Duodenal mucosa (tissue), 2 donors: ENCODE measurements around the gene EID2.

Experiments used
- H3K27ac ChIP-seq: one replicate; pipeline ENCODE4 v1.7.0; 2013; ENCODE audit warnings: low read depth, low read length
- H3K27me3 ChIP-seq, 2 donors: one replicate each; pipeline ENCODE4 v1.7.0; 2013; ENCODE audit warnings: low read length in 2 of 2, control low read depth in 1 of 2; ENCODE audit not compliant: insufficient read depth in 2 of 2, control insufficient read depth in 1 of 2
- H3K36me3 ChIP-seq, 2 donors: one replicate each; pipeline ENCODE4 v1.7.0; 2013; ENCODE audit warnings: low read length in 2 of 2, control low read depth in 1 of 2; ENCODE audit not compliant: insufficient read depth in 2 of 2, control insufficient read depth in 1 of 2
- H3K4me1 ChIP-seq, 2 donors: one replicate each; pipeline ENCODE4 v1.7.0; 2013; ENCODE audit warnings: low read length in 2 of 2, control low read depth in 1 of 2; ENCODE audit not compliant: insufficient read depth in 2 of 2, control insufficient read depth in 1 of 2
- H3K4me3 ChIP-seq, 2 donors: one replicate each; pipeline ENCODE4 v1.7.0; 2013; ENCODE audit warnings: low read length in 2 of 2, low read depth in 1 of 2
- H3K9ac ChIP-seq, 2 donors: one replicate each; pipeline ENCODE4 v1.7.0; 2013; ENCODE audit warnings: low read length in 2 of 2, low read depth in 1 of 2
- H3K9me3 ChIP-seq, 2 donors: one replicate each; pipeline ENCODE4 v1.7.0; 2013; ENCODE audit warnings: low read length in 2 of 2, control low read depth in 1 of 2; ENCODE audit not compliant: control insufficient read depth in 1 of 2

The EID2 gene

DNA sequence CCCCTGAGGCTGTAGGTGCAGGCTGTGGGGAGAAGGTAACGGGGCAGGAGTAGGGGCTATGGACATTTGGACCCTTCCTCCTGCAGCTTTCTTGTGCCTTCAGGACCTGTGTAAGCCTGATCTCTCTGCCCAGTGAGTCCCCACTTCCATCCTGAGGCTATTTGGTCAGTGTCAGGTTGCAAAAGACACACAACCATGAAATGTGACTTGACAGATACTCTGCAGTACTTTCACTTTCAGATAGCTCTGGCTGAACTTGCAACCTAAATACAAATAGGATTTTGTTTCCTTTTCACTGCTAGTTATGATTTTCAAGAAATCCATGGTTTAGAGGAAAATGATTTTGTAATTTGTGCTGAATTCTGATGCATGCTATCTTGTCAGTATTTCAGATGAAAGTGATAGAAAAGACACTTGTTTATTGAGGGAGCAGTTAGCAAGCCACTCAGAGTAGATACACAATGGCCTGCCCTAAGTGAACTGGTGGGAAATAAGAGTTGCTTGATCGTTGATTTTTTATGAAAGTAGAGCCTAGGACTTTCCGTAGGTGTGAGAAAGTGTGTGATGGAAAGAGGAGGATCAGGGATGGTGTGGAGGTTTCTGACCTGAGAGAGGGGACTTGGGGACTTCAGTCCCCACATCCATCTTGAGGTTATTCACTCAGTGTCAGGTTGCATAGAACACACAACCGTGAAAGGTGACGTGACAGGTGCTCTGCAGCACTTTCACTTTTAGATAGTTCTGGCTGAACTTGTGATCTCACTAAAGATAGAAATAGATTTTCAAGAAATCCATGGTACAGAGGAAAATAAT lies 18.1 kb upstream of the EID2 start:
- peak overlapping the region; percentile 30 to 32 for H3K4me3 ChIP-seq
- no peaks in the 10 kb centered on the region for H3K36me3 ChIP-seq
- peaks cover 8 to 17% of the 10 kb centered on the region in 2 donors for H3K4me1 ChIP-seq
- H3K27ac ChIP-seq = no peak overlapping the region
- no peaks in the 10 kb centered on the region for H3K9me3 ChIP-seq
- peaks cover 0 to 4% of the 10 kb centered on the region in 2 donors for H3K27me3 ChIP-seq
- no peak overlapping the region for H3K9ac ChIP-seq

DNA sequence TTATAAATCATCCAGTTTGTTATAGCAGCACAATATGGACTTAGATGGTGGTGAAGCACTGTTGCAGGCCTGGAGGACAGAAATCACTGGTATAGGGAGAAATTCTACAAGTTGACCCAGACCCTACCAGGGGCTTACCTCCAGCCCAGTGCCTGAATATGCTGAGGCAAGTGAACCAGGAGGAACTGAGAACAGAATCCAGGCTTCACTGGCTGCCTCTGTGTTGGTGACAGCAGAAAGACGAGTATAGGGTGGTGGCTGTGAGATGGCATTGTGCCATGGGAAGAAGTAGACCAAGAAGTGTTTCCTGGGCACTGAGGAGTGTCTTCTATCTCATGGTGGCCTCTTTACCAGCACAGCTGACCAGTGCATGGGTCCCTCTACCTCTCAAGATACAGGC lies 15.9 kb upstream of the EID2 start:
- H3K4me3 ChIP-seq = no peak overlapping the region
- no peaks in the 10 kb centered on the region for H3K36me3 ChIP-seq
- no peak overlapping the region for H3K9ac ChIP-seq
- no peak overlapping the region for H3K27ac ChIP-seq
- H3K27me3 ChIP-seq = peaks cover 0 to 4% of the 10 kb centered on the region in 2 donors
- H3K4me1 ChIP-seq = peaks cover 8 to 17% of the 10 kb centered on the region in 2 donors
- H3K9me3 ChIP-seq = no peaks in the 10 kb centered on the region

DNA sequence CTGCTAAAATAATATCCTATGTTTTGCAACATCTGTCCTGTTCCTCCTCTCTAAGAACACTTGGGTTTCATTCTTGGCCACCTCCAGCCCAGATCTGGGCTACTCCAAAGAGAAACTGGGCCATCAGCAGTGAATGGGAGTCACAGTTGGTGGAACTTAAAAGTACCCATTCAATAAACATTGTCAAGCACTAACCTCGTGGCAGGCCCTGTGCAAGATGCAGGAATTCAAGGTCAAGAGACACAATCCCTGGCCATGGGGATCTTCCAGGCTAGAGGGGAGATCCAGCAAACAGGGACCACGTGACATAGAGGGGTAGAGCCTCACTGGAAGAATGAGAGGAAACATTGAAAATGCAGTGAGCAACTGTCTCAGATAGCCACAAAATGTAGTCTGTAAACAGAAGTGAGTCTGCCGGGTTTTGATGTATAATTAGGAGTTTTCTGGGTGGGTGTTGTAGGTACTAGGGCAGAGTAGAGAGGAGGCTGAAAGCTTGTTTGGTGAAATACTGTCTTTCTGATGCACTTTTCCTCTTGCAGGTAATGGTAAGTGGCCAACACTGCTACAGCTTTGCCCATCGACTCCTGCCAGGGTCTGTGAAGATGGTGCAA lies 14.8 kb upstream of the EID2 start:
- no peak overlapping the region for H3K9ac ChIP-seq
- H3K4me1 ChIP-seq = peaks cover 8 to 17% of the 10 kb centered on the region in 2 donors
- H3K9me3 ChIP-seq = no peaks in the 10 kb centered on the region
- H3K4me3 ChIP-seq = no peak overlapping the region
- H3K27ac ChIP-seq = no peak overlapping the region
- no peaks in the 10 kb centered on the region for H3K36me3 ChIP-seq
- peaks cover 0 to 4% of the 10 kb centered on the region in 2 donors for H3K27me3 ChIP-seq

DNA sequence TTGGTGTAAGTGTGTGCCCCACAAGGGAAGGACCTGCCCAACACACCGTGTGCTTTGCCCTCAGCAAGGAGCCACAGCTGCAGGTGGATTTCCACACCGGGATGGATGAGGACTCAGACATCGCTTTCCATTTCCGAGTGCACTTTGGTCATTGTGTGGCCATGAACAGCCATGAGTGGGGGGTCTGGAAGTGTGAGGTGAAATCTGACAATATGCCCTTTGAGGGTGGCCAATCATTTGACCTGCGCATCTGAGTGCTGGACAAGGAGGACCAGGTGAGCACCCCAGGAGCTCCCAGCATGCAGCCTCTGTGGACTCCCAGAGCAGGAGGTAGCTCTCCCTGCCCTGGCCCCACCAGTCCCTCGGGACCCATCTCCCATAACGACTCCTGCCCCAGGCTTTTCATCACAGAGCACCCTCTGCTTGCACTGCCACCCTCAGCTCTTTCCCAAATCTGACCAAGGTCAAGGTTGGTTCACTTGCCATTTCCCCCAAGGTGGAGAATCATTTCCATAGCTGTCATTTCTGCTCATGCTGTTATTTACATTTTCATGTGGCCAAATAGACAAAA lies 13.2 kb upstream of the EID2 start:
- Histone ChIP-seq H3K9ac (no peak overlapping the region), H3K9me3 (no peaks in the 10 kb centered on the region), H3K36me3 (no peaks in the 10 kb centered on the region), H3K4me1 (peaks cover 7 to 8% of the 10 kb centered on the region in 2 donors), H3K27me3 (peaks cover 0 to 4% of the 10 kb centered on the region in 2 donors), H3K27ac (no peak overlapping the region), H3K4me3 (no peak overlapping the region)

DNA sequence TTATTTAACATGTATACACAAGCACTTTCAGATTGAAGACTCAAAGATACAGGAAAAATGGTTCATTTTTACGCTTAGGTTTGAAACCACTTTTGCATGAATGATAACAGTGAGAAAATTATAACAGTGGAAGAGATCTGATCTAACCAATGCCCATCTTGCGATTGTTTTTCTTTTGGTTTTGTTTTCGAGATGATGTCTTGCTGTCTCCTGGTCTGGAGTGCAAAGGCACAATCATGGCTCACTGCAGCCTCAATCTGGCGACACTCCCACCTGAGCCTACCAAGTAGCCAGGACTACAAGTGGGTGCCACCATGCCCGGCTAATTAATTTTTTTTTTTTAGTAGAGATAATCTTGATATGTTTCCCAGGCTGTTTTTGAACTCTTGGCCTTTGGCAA lies 10.2 kb upstream of the EID2 start:
- no peak overlapping the region for H3K27ac ChIP-seq
- no peaks in the 10 kb centered on the region for H3K4me1 ChIP-seq
- H3K27me3 ChIP-seq = peaks cover 4 to 7% of the 10 kb centered on the region in 2 donors
- no peak overlapping the region for H3K9ac ChIP-seq
- no peak overlapping the region for H3K4me3 ChIP-seq
- H3K36me3 ChIP-seq = no peaks in the 10 kb centered on the region
- H3K9me3 ChIP-seq = no peaks in the 10 kb centered on the region

DNA sequence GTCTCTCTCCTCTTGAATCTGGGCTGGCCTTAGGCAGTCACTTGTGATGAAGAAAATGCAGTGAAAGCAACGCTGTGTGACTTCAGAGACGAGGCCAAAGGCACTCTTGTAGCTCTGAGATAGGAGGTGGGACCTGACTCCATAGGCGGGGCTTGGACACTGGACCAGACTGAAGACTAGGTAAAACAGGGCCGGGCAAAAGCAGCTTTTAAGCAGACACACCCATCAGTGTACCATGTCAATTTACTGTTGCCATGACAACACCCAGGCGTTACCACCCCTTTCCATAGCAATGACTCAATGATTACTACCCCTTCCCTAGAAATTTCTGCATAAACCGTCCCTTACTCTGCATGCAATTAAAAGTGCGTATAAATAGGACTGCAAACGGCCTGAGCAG lies 6.6 kb upstream of the EID2 start:
- H3K27me3 ChIP-seq = peaks cover 4 to 7% of the 10 kb centered on the region in 2 donors
- H3K36me3 ChIP-seq = no peaks in the 10 kb centered on the region
- no peaks in the 10 kb centered on the region for H3K4me1 ChIP-seq
- no peak overlapping the region for H3K4me3 ChIP-seq
- no peak overlapping the region for H3K9ac ChIP-seq
- H3K27ac ChIP-seq = no peak overlapping the region
- no peaks in the 10 kb centered on the region for H3K9me3 ChIP-seq

DNA sequence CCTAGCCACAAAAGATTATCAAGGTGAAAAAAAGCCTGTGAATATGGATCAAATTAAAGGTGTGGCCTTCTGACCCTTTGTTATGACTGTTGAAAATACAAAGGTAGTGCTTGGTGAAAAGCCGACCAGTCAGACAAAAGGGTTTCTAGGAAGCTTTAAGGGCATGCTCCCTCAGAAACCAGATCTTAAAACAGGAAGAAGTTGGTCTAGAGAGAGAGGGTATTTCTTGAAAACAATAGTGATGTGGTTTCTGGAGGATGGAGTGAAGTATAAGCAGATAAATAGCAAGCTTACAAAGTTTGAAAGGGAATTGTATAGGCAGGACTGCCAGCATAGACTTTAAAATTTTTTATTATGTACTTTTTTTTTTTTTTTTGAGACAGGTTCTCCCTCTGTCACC lies 5.0 kb upstream of the EID2 start:
- Histone ChIP-seq H3K4me1 (peaks cover 0 to 4% of the 10 kb centered on the region in 2 donors), H3K36me3 (no peaks in the 10 kb centered on the region), H3K9ac (no peak overlapping the region), H3K9me3 (no peaks in the 10 kb centered on the region), H3K27me3 (peaks cover 4 to 7% of the 10 kb centered on the region in 2 donors), H3K4me3 (no peak overlapping the region), H3K27ac (no peak overlapping the region)

DNA sequence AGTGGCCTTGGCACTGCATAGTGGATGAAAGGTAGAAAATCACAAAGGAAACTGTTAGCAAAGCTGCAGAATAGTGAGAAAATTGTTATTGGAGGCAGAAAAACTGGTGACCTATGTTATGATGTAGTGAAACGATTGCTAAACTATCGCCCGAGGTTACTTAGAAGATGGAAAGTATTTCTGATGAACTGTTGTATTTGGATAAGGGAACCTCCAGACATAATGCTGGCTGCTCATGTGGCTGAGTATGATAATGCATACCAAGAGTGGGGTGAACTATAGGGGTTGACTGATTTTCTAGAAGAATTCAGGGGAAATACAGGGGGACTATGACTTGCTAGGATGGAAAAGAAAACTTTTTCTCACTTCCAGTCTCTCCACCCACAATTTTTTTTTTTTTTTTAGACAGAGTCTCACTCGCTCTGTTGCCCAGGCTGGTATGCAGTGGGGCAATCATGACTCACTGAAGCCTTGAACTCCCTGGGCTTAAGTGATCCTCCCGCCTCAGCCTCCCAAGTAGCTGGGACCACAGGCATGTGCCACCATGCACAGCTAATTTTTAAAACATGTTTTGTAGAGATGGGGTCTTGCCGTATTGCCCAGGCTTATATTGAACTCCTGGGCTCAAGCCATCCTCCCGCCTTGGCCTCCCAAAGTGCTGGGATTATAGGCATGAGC lies 4.4 kb upstream of the EID2 start:
- no peak overlapping the region for H3K27ac ChIP-seq
- peaks cover 0 to 5% of the 10 kb centered on the region in 2 donors for H3K4me1 ChIP-seq
- H3K9me3 ChIP-seq = no peaks in the 10 kb centered on the region
- H3K27me3 ChIP-seq = peaks cover 4 to 7% of the 10 kb centered on the region in 2 donors
- H3K4me3 ChIP-seq = no peak overlapping the region
- H3K36me3 ChIP-seq = no peaks in the 10 kb centered on the region
- H3K9ac ChIP-seq = no peak overlapping the region

DNA sequence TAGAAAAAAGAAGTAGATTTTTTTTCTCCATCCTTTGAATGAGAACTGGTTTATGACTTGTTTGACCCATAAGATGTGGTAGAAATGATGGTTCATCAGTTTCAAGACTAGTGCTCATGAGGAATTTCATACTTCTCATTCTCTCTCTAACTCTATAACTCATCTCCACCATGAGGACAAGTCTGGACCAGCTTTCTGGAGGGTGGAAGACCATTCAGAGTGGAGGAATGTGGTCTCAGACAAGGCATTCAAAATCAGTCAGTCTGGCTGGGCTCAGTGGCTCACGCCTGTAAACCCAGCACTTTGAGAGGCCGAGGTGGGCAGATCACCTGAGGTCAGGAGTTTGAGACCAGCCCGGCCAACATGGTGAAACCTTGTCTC lies 3.5 kb upstream of the EID2 start:
- Histone ChIP-seq H3K4me1 (peaks cover 6 to 14% of the 10 kb centered on the region in 2 donors), H3K9me3 (no peaks in the 10 kb centered on the region), H3K27ac (no peak overlapping the region), H3K36me3 (no peaks in the 10 kb centered on the region), H3K4me3 (no peak overlapping the region), H3K9ac (no peak overlapping the region), H3K27me3 (peaks cover 4 to 7% of the 10 kb centered on the region in 2 donors)

DNA sequence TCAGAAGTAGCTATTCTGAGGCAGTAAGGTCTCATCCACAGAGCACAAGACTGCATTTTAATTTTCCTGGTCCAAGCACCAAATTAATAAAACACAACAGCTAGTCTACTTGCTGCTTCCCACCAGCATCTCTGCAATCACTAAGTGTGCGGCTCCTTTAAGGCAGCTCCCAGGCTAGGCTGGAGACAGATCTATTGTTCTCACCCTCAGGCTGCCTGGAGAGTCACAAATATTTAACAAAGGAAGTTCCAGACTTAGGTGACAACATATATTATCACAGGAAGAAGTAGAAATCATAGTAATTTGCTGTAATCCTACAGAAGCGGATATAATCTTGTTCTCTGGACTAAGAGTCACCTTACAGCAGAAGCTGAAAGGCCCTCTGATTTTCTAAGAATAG lies 2.2 kb upstream of the EID2 start:
- H3K27ac ChIP-seq = no peak overlapping the region
- H3K4me1 ChIP-seq = peaks cover 6 to 17% of the 10 kb centered on the region in 2 donors
- H3K4me3 ChIP-seq = no peak overlapping the region
- H3K36me3 ChIP-seq = no peaks in the 10 kb centered on the region
- no peak overlapping the region for H3K9ac ChIP-seq
- peaks cover 4 to 5% of the 10 kb centered on the region in 2 donors for H3K27me3 ChIP-seq
- H3K9me3 ChIP-seq = no peaks in the 10 kb centered on the region
